NCI-H510A treated with DMSO at 0.1 percent for 48 hours (cell line): Measurements from ENCODE around the gene TINAGL1.

Source experiments
- DNase-seq: peaks from one replicate; lab custom pipeline; 2025; lab: John Stamatoyannopoulos, UW

Gene TINAGL1

GRCh38 chr1:31627301-31627929 is 51.1 kb downstream of the TINAGL1 start:
- DNase-seq = no peak

GRCh38 chr1:31627930-31628559 is 51.7 kb downstream of the TINAGL1 start:
- no peak for DNase-seq

- DNase-seq = no peak
Observed at GRCh38 chr1:31628931-31629556, 52.7 kb downstream of the TINAGL1 start.

GRCh38 chr1:31632649-31633048 is 56.3 kb downstream of the TINAGL1 start:
- DNase-seq = no peak

DNA sequence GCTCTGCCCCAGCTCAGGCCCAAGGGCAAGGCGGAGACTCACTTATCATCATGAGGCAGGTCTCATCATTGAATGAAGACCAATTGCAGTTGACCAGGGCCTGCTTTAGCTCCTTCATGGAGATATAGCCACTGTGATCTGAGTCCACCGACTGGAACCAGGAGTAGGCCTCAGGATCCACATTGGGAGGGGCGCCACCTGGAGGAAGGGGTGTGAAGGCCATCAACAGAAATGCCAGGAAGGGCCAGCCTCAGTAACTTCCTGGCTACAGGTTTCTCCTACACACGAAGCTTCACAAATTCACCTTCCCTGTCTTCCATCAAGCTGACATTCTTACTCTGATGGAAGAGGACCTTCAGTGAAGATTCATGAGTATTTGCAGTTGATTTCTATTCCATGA is 56.8 kb downstream of the TINAGL1 start:
- no peak for DNase-seq
